Measurements from ENCODE around the gene SEL1L. TPM values are rescaled to one million over a fixed set of nuclear protein-coding genes. Genes with fewer than 3 reads are reported as not detected.
"Not testable (repeated sequence)": the region's sequence is repeated elsewhere in the genome, so short reads cannot be mapped to it uniquely, and the experiment has no call there.

SEL1L gene
- polyA plus RNA-seq, 1 of the 3 experiments (the other 2 are of a cell fraction): 13.8 TPM

- no peaks in the 10 kb centered on the region for H3F3A ChIP-seq (replicated peaks; ENCODE audit: insufficient read depth)
- H3K9me3 ChIP-seq: no peaks in the 10 kb centered on the region
- ChIA-PET POLR2A (no interaction called here), CTCF (no interaction called here)
- H3K4me3 ChIP-seq (ENCODE audit: low read depth in 2 of 2, low read length in 1 of 2): no peak overlapping the region
- peaks cover 31 to 44% of the 10 kb centered on the region in 2 experiments for H3K36me3 ChIP-seq (replicated peaks in 1 of 2; ENCODE audit: control insufficient read depth in 1 of 2, insufficient read depth in 2 of 2, low read length in 1 of 2)
- DNase-seq: no peak
- no peak overlapping the region for H2AFZ ChIP-seq (ENCODE audit: low read depth)
- 86% methylated on average over 2 of the region's 2 CpGs for WGBS (ENCODE audit: low lambda C conversion rate)
- no peaks in the 10 kb centered on the region for H3K79me2 ChIP-seq (ENCODE audit: insufficient read depth)
- TF ChIP-seq REST (IDR thresholded peaks at IDR 0.05; ENCODE audit: low read depth, low read length) (no peak), TEAD4 (IDR thresholded peaks at IDR 0.05; ENCODE audit: borderline replicate concordance, insufficient read depth) (no peak), POLR2AphosphoS5 (IDR thresholded peaks at IDR 0.05; ENCODE audit: low read depth, low read length) (no peak), FOXM1 (IDR thresholded peaks at IDR 0.05; ENCODE audit: low read depth) (no peak)
- H3K9ac ChIP-seq: no peak overlapping the region
- H3K27me3 ChIP-seq (ENCODE audit: insufficient read depth): no peaks in the 10 kb centered on the region
- no peaks in the 10 kb centered on the region; a peak in 1 of 4 replicates for H3K4me1 ChIP-seq (ENCODE audit: control insufficient read depth in 1 of 2, insufficient read depth in 2 of 2, low read depth in 1 of 2, low read length in 1 of 2)
- no peak overlapping the region for H3K27ac ChIP-seq (ENCODE audit: low read depth in 2 of 2, low read length in 1 of 2)
- H4K20me1 ChIP-seq (ENCODE audit: insufficient read depth): no peaks in the 10 kb centered on the region
- H3K9me2 ChIP-seq: no peaks in the 10 kb centered on the region
- no peak overlapping the region for H3K4me2 ChIP-seq
Measured at GRCh38 chr14:81516986-81517797, 16.5 kb downstream of the SEL1L start.

- H3F3A ChIP-seq (replicated peaks; ENCODE audit: insufficient read depth); H3K9me2 ChIP-seq: not testable (repeated sequence)
- WGBS (ENCODE audit: low lambda C conversion rate): 94% methylated on average over 2 of the region's 8 CpGs
Measured at GRCh38 chr14:81515927-81516326, 17.7 kb downstream of the SEL1L start.

GRCh38 chr14:81512826-81513225 lies 20.8 kb downstream of the SEL1L start:
- H2AFZ ChIP-seq (ENCODE audit: low read depth): not testable (repeated sequence)

More at GRCh38 chr14:81515927-81516326, 17.7 kb downstream of the SEL1L start:
- peaks cover 24 to 33% of the 10 kb centered on the region in 2 experiments for H3K36me3 ChIP-seq (replicated peaks in 1 of 2; ENCODE audit: control insufficient read depth in 1 of 2, insufficient read depth in 2 of 2, low read length in 1 of 2)
- DNase-seq; H3K4me1 ChIP-seq (ENCODE audit: control insufficient read depth in 1 of 2, insufficient read depth in 2 of 2, low read depth in 1 of 2, low read length in 1 of 2); H3K27ac ChIP-seq (ENCODE audit: low read depth in 2 of 2, low read length in 1 of 2); H3K79me2 ChIP-seq (ENCODE audit: insufficient read depth); H3K27me3 ChIP-seq (ENCODE audit: insufficient read depth); H4K20me1 ChIP-seq (ENCODE audit: insufficient read depth); H3K9ac ChIP-seq; H3K4me3 ChIP-seq (ENCODE audit: low read depth in 2 of 2, low read length in 1 of 2); POLR2A ChIA-PET; H3K9me3 ChIP-seq; H2AFZ ChIP-seq (ENCODE audit: low read depth); H3K4me2 ChIP-seq; CTCF ChIA-PET: not testable (repeated sequence)

More at GRCh38 chr14:81512826-81513225, 20.8 kb downstream of the SEL1L start:
- H3K27ac ChIP-seq (ENCODE audit: low read depth in 2 of 2, low read length in 1 of 2); POLR2A ChIA-PET; H3K4me1 ChIP-seq (ENCODE audit: control insufficient read depth in 1 of 2, insufficient read depth in 2 of 2, low read depth in 1 of 2, low read length in 1 of 2); CTCF ChIA-PET; H3K4me2 ChIP-seq; H3K9ac ChIP-seq; H3K79me2 ChIP-seq (ENCODE audit: insufficient read depth); H3F3A ChIP-seq (replicated peaks; ENCODE audit: insufficient read depth); H3K27me3 ChIP-seq (ENCODE audit: insufficient read depth); H3K9me3 ChIP-seq; H3K4me3 ChIP-seq (ENCODE audit: low read depth in 2 of 2, low read length in 1 of 2); DNase-seq; H4K20me1 ChIP-seq (ENCODE audit: insufficient read depth); H3K9me2 ChIP-seq: not testable (repeated sequence)
- H3K36me3 ChIP-seq (replicated peaks in 1 of 2; ENCODE audit: control insufficient read depth in 1 of 2, insufficient read depth in 2 of 2, low read length in 1 of 2): peaks cover 17 to 27% of the 10 kb centered on the region in 2 experiments
- 94% methylated on average over 6 of the region's 6 CpGs for WGBS (ENCODE audit: low lambda C conversion rate)

Measured in SK-N-SH (cell line).